ENCODE results near the gene KRT10. TPM values are rescaled to one million over a fixed set of nuclear protein-coding genes. Genes with fewer than 3 reads are reported as not detected.

The KRT10 gene
- total RNA-seq, 1 experiment from 2014 or later, result 28.4 TPM

DNA sequence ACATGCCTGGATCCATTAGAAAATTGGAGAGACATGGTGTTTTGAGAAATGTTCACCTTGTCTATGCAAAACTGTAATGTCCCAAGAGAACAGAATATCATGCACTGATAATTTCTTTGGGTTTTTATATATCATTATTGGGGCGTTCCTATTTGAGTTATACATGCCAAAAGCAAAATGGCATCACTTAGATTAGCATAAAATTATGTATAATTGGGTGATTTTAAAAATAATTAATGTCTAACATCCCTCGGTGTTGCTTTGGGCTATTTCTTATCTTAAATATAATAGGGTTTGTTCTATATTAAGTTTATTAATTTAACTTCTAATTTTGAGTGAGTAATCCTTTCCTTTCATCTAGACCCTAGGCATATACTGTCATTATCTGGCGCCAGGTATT lies 22.6 kb downstream of the KRT10 start, which contains the start of gene KRT28:
Gene KRT28 (minus strand): TSS at position 101 of the 400 bp plus-strand sequence. CDS start 66 bp downstream, at position 35.
- no peaks in the 10 kb centered on the region for H3K79me2 ChIP-seq (ENCODE audit: insufficient read depth, low read length)
- H3K4me2 ChIP-seq (ENCODE audit: insufficient read depth, insufficient read length, low read length), result no peak within 1 kb of the TSS
- H2BK5ac ChIP-seq (ENCODE audit: insufficient read length, low read length), result no peak within 1 kb of the TSS
- no peak within 1 kb of the TSS for H3K4ac ChIP-seq (ENCODE audit: low read depth, low read length)
- WGBS (ENCODE audit: extremely low coverage, insufficient read length, low lambda C conversion rate), result no CpG with 5 or more reads among the region's 3 CpGs
- H2AFZ ChIP-seq (ENCODE audit: low read length), result no peak within 1 kb of the TSS
- Mint-ChIP-seq H3K27ac (no peak within 1 kb of the TSS; a peak in 1 of 7 replicates), H3K4me3 (no peak within 1 kb of the TSS), H3K9me3 (no peaks in the 10 kb centered on the region), H3K36me3 (ENCODE audit: insufficient read depth in 1 of 3, low read depth in 3 of 3) (no peaks in the 10 kb centered on the region), H3K4me1 (peaks cover 0 to 2% of the 10 kb centered on the region in 2 experiments; a peak in 1 of 4 replicates), H3K27me3 (ENCODE audit: low read depth) (peaks cover 28% of the 10 kb centered on the region)
- DNase-seq, result no peak
- no peak within 1 kb of the TSS for H4K91ac ChIP-seq (ENCODE audit: insufficient read length, low read depth, low read length)
- H3K56ac ChIP-seq (ENCODE audit: insufficient read length, low read depth, low read length), result no peak within 1 kb of the TSS
- no peak within 1 kb of the TSS for H3T11ph ChIP-seq (ENCODE audit: low read length)
- H4K8ac ChIP-seq (replicated peaks; ENCODE audit: insufficient read length, low read depth, low read length), result no peak within 1 kb of the TSS
- H3K27ac ChIP-seq (ENCODE audit: insufficient read length, low read depth, low read length), result no peak within 1 kb of the TSS
- H2BK15ac ChIP-seq (ENCODE audit: low read depth, low read length), result no peak within 1 kb of the TSS
- H3K27me3 ChIP-seq (ENCODE audit: insufficient read depth, low read length), result no peaks in the 10 kb centered on the region
- no peaks in the 10 kb centered on the region for H4K20me1 ChIP-seq (ENCODE audit: control insufficient read depth, insufficient read depth, insufficient read length)
- H3K23ac ChIP-seq (ENCODE audit: insufficient read length, low read depth, low read length), result no peak within 1 kb of the TSS
- no peaks in the 10 kb centered on the region for H3K79me1 ChIP-seq (ENCODE audit: insufficient read depth, low read depth, low read length, poor library complexity, severe bottlenecking)
- no peaks in the 10 kb centered on the region for H3K23me2 ChIP-seq (ENCODE audit: insufficient read length, low read depth, low read length, poor library complexity, severe bottlenecking)
- H2BK12ac ChIP-seq (ENCODE audit: insufficient read length, low read depth, low read length), result no peak within 1 kb of the TSS
- H3K9me3 ChIP-seq (ENCODE audit: control insufficient read depth, low read depth, low read length), result no peaks in the 10 kb centered on the region
- no peaks in the 10 kb centered on the region for H3K4me1 ChIP-seq (ENCODE audit: insufficient read depth, low read length)
- H2BK120ac ChIP-seq (ENCODE audit: low read depth, low read length, poor library complexity, severe bottlenecking), result no peak within 1 kb of the TSS
- no peak within 1 kb of the TSS for H3K18ac ChIP-seq (ENCODE audit: insufficient read length, low read depth, low read length)
- no peak within 1 kb of the TSS; the same call in 1 of the 2 replicates for H3K14ac ChIP-seq (ENCODE audit: insufficient read depth, low read length)
- H2BK20ac ChIP-seq (ENCODE audit: low read depth, low read length, poor library complexity, severe bottlenecking), result no peak within 1 kb of the TSS
- H3K9ac ChIP-seq (ENCODE audit: extremely low read depth, insufficient read length, low read length), result no peak within 1 kb of the TSS
- H2AK5ac ChIP-seq (ENCODE audit: insufficient read length, low read length), result no peak within 1 kb of the TSS
- no peak within 1 kb of the TSS for H4K5ac ChIP-seq (ENCODE audit: insufficient read length, low read depth, low read length)
- TF ChIP-seq, protein P1, sequence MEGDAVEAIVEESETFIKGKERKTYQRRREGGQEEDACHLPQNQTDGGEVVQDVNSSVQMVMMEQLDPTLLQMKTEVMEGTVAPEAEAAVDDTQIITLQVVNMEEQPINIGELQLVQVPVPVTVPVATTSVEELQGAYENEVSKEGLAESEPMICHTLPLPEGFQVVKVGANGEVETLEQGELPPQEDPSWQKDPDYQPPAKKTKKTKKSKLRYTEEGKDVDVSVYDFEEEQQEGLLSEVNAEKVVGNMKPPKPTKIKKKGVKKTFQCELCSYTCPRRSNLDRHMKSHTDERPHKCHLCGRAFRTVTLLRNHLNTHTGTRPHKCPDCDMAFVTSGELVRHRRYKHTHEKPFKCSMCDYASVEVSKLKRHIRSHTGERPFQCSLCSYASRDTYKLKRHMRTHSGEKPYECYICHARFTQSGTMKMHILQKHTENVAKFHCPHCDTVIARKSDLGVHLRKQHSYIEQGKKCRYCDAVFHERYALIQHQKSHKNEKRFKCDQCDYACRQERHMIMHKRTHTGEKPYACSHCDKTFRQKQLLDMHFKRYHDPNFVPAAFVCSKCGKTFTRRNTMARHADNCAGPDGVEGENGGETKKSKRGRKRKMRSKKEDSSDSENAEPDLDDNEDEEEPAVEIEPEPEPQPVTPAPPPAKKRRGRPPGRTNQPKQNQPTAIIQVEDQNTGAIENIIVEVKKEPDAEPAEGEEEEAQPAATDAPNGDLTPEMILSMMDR (conservative IDR thresholded peaks at IDR 0.05), result no peak

Data from H9 (cell line).